Peyer's patch (tissue), 4 donors: Measurements from ENCODE around the gene POU3F4.

ENCODE experiments used
- CTCF ChIP-seq, 6 experiments: fragments of 450-650 bp in 4 of 6; fragments of 200-600 bp in 2 of 6; sonication (generic) in 1 of 6; IDR thresholded peaks; one replicate each; pipeline ENCODE4 v1.5.1; 2017 to 2019; ENCODE audit warnings: antibody characterized with exemption in 6 of 6, mild to moderate bottlenecking in 3 of 6, moderate library complexity in 1 of 6
- POLR2A ChIP-seq, 2 donors: fragments of 450-650 bp; IDR thresholded peaks; one replicate each; pipeline ENCODE4 v1.5.1; 2017; ENCODE audit warnings: antibody characterized with exemption in 2 of 2, mild to moderate bottlenecking in 2 of 2, moderate library complexity in 2 of 2

- TF ChIP-seq POLR2A (IDR thresholded peaks at IDR 0.05) (no peak), CTCF (IDR thresholded peaks at IDR 0.05) (no peak)
Measured at GRCh38 chrX:83529950-83530349, 21.9 kb downstream of the POU3F4 start.
